GM18951 (cell line): ENCODE data around the gene PDK2.

Experiments used
- POLR2A ChIP-seq: IDR thresholded peaks from 4 replicates; pipeline ENCODE4 v1.6.1; 2011; ENCODE audit warnings: mild to moderate bottlenecking; ENCODE audit not compliant: insufficient read length, insufficient read depth; ENCODE audit errors: extremely low read depth
- in situ Hi-C: fragments of 300-500 bp; cut with MboI; formaldehyde crosslinking; loops from one replicate; pipeline ENCODE4 v1.12.0; 2022; ENCODE audit warnings: low sequenced_read_pairs, mixed read lengths, inconsistent platforms; ENCODE audit not compliant: unreplicated experiment

PDK2 gene

DNA sequence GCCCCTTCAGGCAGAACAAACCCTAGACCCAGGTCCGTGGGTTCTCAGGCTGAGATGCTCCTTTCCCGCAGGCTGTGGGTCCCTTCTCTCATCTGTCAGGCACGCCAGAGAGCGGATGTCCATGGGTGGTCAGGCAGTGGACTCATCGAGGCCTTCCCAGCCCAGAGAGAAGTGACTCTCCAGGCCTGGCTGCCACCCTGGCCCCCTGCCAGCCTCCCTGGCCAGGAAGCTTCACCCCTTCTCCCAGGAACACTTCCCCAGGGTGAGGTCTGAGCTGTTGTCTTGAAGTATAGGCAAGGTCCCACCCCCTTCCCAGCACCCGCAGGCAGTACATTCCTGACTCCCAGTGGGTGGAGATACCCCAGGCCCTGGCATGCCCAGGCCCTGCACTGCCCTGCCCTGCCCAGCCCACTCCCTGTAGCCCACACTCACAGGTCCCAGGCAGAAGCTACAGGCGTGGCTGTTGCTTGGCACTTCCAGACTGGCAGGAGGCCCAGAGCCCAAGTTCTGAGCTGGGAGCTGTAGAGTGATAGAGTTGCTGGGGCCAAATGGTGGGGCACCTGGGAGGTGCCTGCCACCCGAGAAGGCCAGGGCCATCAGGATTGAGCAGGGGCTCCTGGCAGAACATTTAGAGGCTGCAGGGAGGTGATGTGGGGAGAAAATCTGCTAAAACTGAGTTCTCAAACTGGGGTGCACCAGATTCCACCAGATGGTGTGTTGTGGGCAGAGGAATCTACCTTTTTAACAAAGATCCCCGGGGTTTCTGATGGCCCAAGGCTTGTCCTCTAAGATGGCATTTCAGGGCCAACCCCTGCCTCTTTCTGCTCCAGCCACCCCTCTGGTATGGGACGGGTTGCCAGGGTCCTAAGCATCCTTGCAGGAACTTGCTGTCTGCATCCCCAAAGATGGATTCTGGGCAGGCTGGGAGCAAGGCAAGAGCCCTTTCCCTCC, 32.6 kb upstream of the PDK2 start:
- in situ Hi-C loops: no loop called here
- no peak for TF ChIP-seq POLR2A

GRCh38 chr17:50063561-50064252, 31.4 kb upstream of the PDK2 start:
- no peak for TF ChIP-seq POLR2A
- in situ Hi-C loops: no loop called here

DNA sequence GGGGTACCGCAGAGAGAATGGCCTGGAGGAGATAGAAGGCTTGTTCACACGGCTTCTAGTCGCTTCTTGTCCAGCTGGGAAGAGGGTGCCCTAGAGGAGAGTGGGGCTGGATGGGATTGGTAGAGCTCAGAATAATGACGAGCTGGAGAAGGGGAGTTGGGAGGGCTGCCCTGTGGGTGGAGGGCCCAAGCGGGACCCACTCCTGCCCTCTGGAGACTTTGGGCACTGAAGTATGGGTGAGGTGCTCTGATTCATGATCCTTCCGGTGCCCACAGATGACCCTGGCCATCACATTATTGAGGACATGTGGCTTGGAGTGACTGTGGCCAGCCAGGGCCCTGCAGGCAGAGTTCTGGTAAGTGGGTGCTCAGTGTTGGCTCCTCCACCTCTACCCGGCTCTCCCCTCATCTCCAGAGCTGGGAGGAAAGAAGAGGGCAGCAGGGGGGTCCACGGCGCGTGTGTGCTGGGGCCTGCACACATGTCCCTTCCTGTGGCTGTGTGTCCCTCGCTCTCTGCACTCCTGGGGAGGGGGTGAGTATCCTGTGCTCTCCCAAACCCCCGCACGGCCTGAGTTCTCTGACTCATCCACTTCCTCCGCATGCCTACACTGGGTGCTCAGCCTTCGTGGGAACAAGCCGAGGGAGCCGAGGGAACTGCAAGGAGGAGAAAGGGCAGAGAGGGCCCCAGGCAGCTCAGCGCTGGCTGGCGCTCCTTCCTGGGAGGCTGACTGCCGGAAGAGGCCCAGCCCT, 30.7 kb upstream of the PDK2 start:
- no peak for TF ChIP-seq POLR2A

DNA sequence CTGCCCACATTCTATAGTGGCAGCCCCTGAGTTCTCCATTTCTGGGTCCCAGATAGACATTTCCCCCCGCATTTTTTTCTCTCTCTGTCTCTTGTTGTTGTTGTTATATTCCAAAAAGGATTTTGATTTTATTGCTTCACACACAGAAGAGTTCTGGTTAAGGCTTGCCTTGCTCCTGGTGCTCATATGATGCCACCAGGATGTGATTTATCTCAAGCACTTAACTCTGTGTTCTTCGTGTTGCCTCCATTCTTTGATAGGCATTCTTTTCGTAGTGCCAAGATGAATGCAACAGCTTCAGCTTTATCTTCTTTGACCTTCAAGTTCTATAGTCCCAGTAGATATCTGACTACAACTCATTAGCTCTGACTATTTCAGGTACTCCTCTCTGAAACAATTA, 30.1 kb upstream of the PDK2 start:
- in situ Hi-C loops: no loop called here

More for the DNA sequence above, 30.7 kb upstream of the PDK2 start:
- in situ Hi-C loops: no loop called here

DNA sequence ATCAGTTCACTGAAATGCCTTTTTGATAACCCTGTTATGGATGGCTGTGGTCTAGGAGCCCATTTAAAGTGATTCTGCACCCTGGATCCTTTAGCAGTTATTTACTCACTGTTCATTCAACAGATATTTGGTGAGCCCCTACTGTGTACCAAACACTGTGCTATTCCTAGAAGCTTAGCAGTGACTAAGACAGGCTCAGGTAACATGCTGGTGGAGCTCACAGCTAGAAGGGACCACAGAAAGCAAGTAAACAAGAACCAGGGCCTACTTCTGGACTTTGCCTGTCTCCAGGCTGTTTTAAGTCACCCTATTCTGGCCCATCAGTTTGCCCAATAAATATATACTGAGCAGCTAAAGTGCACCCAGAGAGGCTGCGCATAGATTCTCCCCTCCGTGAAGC, 28.2 kb upstream of the PDK2 start:
- no peak for TF ChIP-seq POLR2A
- in situ Hi-C loops: no loop called here

More for the DNA sequence above, 30.1 kb upstream of the PDK2 start:
- no peak for TF ChIP-seq POLR2A

GRCh38 chr17:50067996-50068395, 27.2 kb upstream of the PDK2 start:
- TF ChIP-seq POLR2A: no peak
- in situ Hi-C loops: no loop called here

GRCh38 chr17:50070908-50071680, 24.1 kb upstream of the PDK2 start:
- TF ChIP-seq POLR2A: no peak
- in situ Hi-C loops: no loop called here

DNA sequence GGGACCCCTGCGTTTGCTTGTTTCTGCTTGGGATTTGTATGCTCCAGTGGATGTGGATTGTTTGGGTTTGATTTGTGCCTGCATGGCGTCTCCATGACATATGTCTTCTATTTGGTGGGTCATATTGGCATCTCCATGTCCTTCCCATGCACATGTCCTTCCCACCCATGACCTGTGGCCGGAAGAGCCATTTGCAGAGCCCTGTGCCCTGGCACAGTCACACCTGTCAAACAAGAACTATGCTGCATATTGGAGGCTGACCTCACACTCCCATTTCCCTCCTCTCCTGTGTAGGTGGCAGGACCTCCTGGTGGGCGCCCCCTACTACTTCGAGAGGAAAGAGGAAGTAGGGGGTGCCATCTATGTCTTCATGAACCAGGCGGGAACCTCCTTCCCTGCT, 23.5 kb upstream of the PDK2 start:
- in situ Hi-C loops: no loop called here
- no peak for TF ChIP-seq POLR2A

DNA sequence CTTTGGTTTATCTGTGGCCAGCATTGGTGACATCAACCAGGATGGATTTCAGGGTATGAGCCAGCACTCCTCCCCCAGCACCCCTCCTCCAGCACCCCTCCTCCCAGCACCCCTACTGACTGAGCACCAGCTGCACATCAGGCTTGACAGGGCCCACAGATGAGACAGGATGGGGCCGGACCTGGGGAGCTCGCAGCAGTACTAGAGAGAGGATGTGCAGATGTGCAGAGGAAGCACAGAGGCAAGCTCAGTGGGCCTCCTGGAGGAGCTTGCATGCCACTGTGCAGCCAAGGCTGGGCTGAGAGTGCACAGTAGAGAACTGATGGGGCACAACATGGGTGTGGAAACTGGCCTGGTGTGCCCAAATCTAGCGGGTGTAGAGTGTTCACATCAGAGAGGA, 23.0 kb upstream of the PDK2 start:
- no peak for TF ChIP-seq POLR2A
- in situ Hi-C loops: no loop called here

DNA sequence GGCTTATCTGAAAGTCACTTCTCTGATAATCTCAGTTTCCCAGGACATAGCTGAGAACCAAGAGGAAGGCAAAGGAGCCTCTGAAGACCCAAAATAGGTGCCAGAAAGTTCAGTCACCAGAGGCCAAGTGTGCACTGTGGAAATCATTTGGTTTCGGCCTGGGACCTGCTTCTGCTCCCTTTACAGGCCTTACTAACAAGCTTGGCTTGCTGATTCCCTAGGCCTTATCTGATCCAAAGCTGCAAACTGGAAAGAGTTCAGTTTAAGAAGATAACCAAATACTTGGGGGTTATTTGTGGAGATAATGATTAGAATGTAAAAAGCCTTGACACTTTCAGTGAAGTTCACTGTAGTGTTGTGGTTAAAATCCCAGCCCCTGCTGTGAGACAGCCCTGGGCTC, 22.2 kb upstream of the PDK2 start:
- TF ChIP-seq POLR2A: no peak

GRCh38 chr17:50074227-50074626, 20.9 kb upstream of the PDK2 start:
- in situ Hi-C loops: no loop called here
- no peak for TF ChIP-seq POLR2A

More for the DNA sequence above, 22.2 kb upstream of the PDK2 start:
- in situ Hi-C loops: no loop called here

DNA sequence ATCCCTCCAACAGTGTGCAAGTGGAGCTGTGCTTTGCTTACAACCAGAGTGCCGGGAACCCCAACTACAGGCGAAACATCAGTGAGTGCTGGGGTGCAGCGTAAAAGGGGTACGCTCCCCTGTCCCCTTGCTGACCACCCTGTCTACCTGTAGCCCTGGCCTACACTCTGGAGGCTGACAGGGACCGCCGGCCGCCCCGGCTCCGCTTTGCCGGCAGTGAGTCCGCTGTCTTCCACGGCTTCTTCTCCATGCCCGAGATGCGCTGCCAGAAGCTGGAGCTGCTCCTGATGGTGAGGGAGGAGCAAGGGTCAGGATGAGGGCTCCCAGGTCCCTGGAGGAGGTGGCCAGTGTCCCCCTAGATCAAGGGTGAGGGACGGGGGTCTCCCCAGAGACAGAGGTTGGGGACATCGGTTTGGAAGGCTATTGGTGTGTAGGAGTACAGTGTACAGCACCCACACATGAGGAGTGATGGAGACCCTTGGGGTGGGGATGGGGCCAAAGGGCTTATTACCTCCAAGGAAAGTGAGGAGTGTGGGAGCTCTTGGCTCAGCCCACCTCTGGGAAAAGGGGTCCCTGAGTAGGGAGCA, 19.6 kb upstream of the PDK2 start:
- in situ Hi-C loops: no loop called here
- TF ChIP-seq POLR2A: no peak
